ENCODE results near the gene COMMD9.
A peak's percentile ranks its signal among the peaks of the same experiment; 100 is the strongest.

Gene COMMD9

GRCh38 chr11:36295926-36296325, 6.7 kb upstream of the COMMD9 start, which contains the start of gene PRR5L:
TSS of gene PRR5L (plus strand) at chr11:36296288. CDS start at chr11:36401122, 104,834 bp downstream.
- DNase-seq, result no peak

GRCh38 chr11:36292311-36292722, 3.1 kb upstream of the COMMD9 start:
- DNase-seq, result no peak

- no peak for DNase-seq
Observed at GRCh38 chr11:36288442-36289225, 590 bp downstream of the COMMD9 start.

GRCh38 chr11:36282926-36283325, 6.3 kb downstream of the COMMD9 start:
- no peak for DNase-seq

GRCh38 chr11:36281850-36282249, 7.4 kb downstream of the COMMD9 start:
- DNase-seq, result no peak

GRCh38 chr11:36280531-36280930, 8.7 kb downstream of the COMMD9 start:
- DNase-seq, result no peak

- no peak for DNase-seq
Observed at GRCh38 chr11:36278531-36279282, 10.5 kb downstream of the COMMD9 start.

GRCh38 chr11:36274414-36274813, 14.8 kb downstream of the COMMD9 start:
- no peak for DNase-seq

GRCh38 chr11:36273110-36273509, 16.1 kb downstream of the COMMD9 start:
- DNase-seq, result no peak

- no peak for DNase-seq
Observed at GRCh38 chr11:36271794-36272407, 17.3 kb downstream of the COMMD9 start.

GRCh38 chr11:36270701-36271100, 18.5 kb downstream of the COMMD9 start:
- DNase-seq, result no peak

- no peak for DNase-seq
Observed at GRCh38 chr11:36268337-36268985, 20.8 kb downstream of the COMMD9 start.

GRCh38 chr11:36266767-36267166, 22.5 kb downstream of the COMMD9 start:
- no peak for DNase-seq

- DNase-seq, result peak; percentile 18
Observed at GRCh38 chr11:36265793-36266628, 23.2 kb downstream of the COMMD9 start.

GRCh38 chr11:36264973-36265344, 24.3 kb downstream of the COMMD9 start:
- no peak for DNase-seq

- DNase-seq, result no peak
Observed at GRCh38 chr11:36264011-36264972, 24.9 kb downstream of the COMMD9 start.

- no peak for DNase-seq
Observed at GRCh38 chr11:36261094-36261493, 28.1 kb downstream of the COMMD9 start.

- DNase-seq, result peak; percentile 58
Observed at GRCh38 chr11:36258730-36259360, 30.4 kb downstream of the COMMD9 start.

GRCh38 chr11:36257351-36257750, 31.9 kb downstream of the COMMD9 start:
- DNase-seq, result peak; percentile 69

GRCh38 chr11:36254713-36255112, 34.5 kb downstream of the COMMD9 start:
- peak; percentile 64 for DNase-seq

- DNase-seq, result no peak
Observed at GRCh38 chr11:36253238-36253637, 36.0 kb downstream of the COMMD9 start.

All from NCI-H226 (cell line).